Nephron (organoid): ENCODE results near the gene ROBO3.

Source experiments
- H3K27ac Mint-ChIP-seq, 3 experiments: 2 replicates each; pipeline ENCODE4 v1.8.0; 2020; ENCODE audit warnings: mixed read lengths in 3 of 3, mild to moderate bottlenecking in 2 of 3, moderate library complexity in 1 of 3
- H3K27me3 Mint-ChIP-seq: 2 replicates; pipeline ENCODE4 v1.8.0; 2021; ENCODE audit warnings: low read depth, mild to moderate bottlenecking, moderate library complexity, mixed read lengths
- H3K36me3 Mint-ChIP-seq: 2 replicates; pipeline ENCODE4 v1.8.0; 2020; ENCODE audit warnings: low read depth, mixed read lengths
- H3K4me1 Mint-ChIP-seq: 2 replicates; pipeline ENCODE4 v1.8.0; 2020; ENCODE audit warnings: mixed read lengths
- H3K4me3 Mint-ChIP-seq, 3 experiments: 2 replicates each; pipeline ENCODE4 v1.8.0; 2020; ENCODE audit warnings: mild to moderate bottlenecking in 3 of 3, mixed read lengths in 3 of 3, moderate library complexity in 2 of 3
- H3K9me3 Mint-ChIP-seq: 2 replicates; pipeline ENCODE4 v1.8.0; 2020; ENCODE audit warnings: mixed read lengths
- TF ChIP-seq, protein P1 (sequence below), 3 experiments: fragments of 200-600 bp; sonication (generic); IDR thresholded peaks; one replicate each; pipeline ENCODE4 v1.5.0; 2021; ENCODE audit warnings: antibody characterized with exemption in 3 of 3; ENCODE audit not compliant: unreplicated experiment in 3 of 3

The ROBO3 gene

GRCh38 chr11:124837491-124837856 is 27.8 kb upstream of the ROBO3 start:
- Mint-ChIP-seq H3K36me3 (no peaks in the 10 kb centered on the region), H3K27ac (peak overlapping the region; percentile 6 to 94 (median 81)), H3K27me3 (peaks cover 27% of the 10 kb centered on the region), H3K4me1 (peaks cover 35% of the 10 kb centered on the region), H3K4me3 (peak overlapping the region; percentile 27 to 47 (median 30)), H3K9me3 (peaks cover 5% of the 10 kb centered on the region)
- TF ChIP-seq, protein P1, sequence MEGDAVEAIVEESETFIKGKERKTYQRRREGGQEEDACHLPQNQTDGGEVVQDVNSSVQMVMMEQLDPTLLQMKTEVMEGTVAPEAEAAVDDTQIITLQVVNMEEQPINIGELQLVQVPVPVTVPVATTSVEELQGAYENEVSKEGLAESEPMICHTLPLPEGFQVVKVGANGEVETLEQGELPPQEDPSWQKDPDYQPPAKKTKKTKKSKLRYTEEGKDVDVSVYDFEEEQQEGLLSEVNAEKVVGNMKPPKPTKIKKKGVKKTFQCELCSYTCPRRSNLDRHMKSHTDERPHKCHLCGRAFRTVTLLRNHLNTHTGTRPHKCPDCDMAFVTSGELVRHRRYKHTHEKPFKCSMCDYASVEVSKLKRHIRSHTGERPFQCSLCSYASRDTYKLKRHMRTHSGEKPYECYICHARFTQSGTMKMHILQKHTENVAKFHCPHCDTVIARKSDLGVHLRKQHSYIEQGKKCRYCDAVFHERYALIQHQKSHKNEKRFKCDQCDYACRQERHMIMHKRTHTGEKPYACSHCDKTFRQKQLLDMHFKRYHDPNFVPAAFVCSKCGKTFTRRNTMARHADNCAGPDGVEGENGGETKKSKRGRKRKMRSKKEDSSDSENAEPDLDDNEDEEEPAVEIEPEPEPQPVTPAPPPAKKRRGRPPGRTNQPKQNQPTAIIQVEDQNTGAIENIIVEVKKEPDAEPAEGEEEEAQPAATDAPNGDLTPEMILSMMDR (IDR thresholded peaks at IDR 0.05; ENCODE audit: unreplicated experiment in 3 of 3), result peak in 1 of 3 experiments; percentile 16

- no peak overlapping the region for H3K27ac Mint-ChIP-seq
These were observed 26.5 kb upstream of the ROBO3 start for GRCh38 chr11:124838805-124839127.

GRCh38 chr11:124839128-124839971 is 25.9 kb upstream of the ROBO3 start:
- Mint-ChIP-seq H3K4me3 (peak overlapping the region; percentile 75 to 79 (median 77)), H3K4me1 (peaks cover 42% of the 10 kb centered on the region), H3K9me3 (peaks cover 7% of the 10 kb centered on the region), H3K27ac (no peak overlapping the region), H3K36me3 (no peaks in the 10 kb centered on the region), H3K27me3 (peaks cover 23% of the 10 kb centered on the region)
- TF ChIP-seq, protein P1 (IDR thresholded peaks at IDR 0.05; ENCODE audit: unreplicated experiment in 3 of 3), result no peak

More at GRCh38 chr11:124838805-124839127, 26.5 kb upstream of the ROBO3 start:
- Mint-ChIP-seq H3K36me3 (no peaks in the 10 kb centered on the region), H3K27me3 (peaks cover 23% of the 10 kb centered on the region), H3K4me1 (peaks cover 42% of the 10 kb centered on the region), H3K9me3 (peaks cover 7% of the 10 kb centered on the region), H3K4me3 (peak overlapping the region; percentile 43 to 63 (median 57))
- TF ChIP-seq, protein P1 (IDR thresholded peaks at IDR 0.05; ENCODE audit: unreplicated experiment in 3 of 3), result no peak

DNA sequence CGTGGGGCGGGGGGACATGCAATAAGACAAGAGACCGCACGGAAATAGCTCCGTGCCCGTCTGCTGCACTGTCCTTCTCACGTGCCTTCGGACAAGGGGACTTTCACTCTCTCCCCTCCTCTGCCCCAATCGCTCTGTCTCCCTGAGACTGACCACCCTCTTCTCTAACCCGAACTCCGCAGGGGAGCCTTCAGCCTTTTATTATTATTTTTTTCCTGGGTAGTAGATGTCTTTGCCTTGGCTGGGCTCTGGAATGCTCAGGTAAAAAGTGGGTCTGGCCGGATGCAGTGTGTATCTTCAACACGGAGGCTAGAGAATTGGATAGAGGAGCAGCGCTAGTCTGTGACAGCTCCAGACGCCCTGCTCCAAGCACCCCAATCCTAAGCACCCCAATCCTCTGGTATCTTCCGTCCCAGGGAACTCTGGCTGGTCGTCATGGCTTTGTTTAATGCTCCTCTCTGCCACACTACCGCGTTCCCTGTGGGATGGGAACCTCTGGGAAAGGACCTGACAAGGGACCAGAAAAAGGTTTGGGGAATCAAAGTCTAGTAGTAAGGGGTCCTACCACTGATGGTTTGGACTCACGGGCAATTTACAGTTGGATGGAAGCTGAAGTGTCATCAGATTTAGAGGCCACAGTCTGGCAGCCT is 25.1 kb upstream of the ROBO3 start:
- Mint-ChIP-seq H3K9me3 (peaks cover 7% of the 10 kb centered on the region), H3K4me3 (peak overlapping the region; percentile 75 to 79 (median 77)), H3K4me1 (peaks cover 42% of the 10 kb centered on the region), H3K27ac (no peak overlapping the region), H3K27me3 (peaks cover 19% of the 10 kb centered on the region), H3K36me3 (no peaks in the 10 kb centered on the region)
- TF ChIP-seq, protein P1 (IDR thresholded peaks at IDR 0.05; ENCODE audit: unreplicated experiment in 3 of 3), result no peak

- TF ChIP-seq, protein P1 (IDR thresholded peaks at IDR 0.05; ENCODE audit: unreplicated experiment in 3 of 3), result no peak
- H3K4me1 Mint-ChIP-seq, result peaks cover 42% of the 10 kb centered on the region
- H3K27me3 Mint-ChIP-seq, result peaks cover 18% of the 10 kb centered on the region
- no peak overlapping the region for H3K27ac Mint-ChIP-seq
- peaks cover 7% of the 10 kb centered on the region for H3K9me3 Mint-ChIP-seq
- no peaks in the 10 kb centered on the region for H3K36me3 Mint-ChIP-seq
- H3K4me3 Mint-ChIP-seq, result peak overlapping the region; percentile 48 to 79 (median 56)
These were observed 24.6 kb upstream of the ROBO3 start for GRCh38 chr11:124840666-124841065.
